Stimulated activated CD4-positive, alpha-beta T cell treated with anti-CD3 and anti-CD28 coated beads, Interleukin-4, amount 100 ng/mL, for 4 hours (primary cell): ENCODE measurements around the gene DHRS3.
"Not testable (repeated sequence)": the region's sequence is repeated elsewhere in the genome, so short reads cannot be mapped to it uniquely, and the experiment has no call there.

ENCODE experiments used
- DNase-seq, 2 experiments: peaks; one replicate each; pipeline ENCODE4 v3.0.0-alpha.2; 2020

DHRS3 gene

DNA sequence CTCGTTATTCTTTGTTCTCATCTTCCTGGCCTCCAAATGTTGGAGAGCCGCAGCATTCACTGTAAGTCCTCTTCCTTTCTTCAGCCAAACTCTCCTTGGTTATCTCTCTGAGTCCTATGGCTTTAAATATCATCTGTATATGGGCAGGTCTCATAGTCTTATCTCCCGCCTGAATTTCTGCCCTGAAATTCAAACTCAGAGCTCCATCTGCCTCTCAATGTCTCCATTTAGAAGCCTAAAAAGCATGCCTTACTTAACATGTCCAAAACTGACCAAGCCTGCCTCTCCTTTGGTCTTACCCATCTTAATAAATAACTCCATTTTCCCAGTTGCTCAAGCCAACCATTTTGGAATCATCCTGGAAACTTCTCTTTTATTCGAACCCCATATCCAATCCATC is 80.7 kb downstream of the DHRS3 start:
- no peak for DNase-seq

DNA sequence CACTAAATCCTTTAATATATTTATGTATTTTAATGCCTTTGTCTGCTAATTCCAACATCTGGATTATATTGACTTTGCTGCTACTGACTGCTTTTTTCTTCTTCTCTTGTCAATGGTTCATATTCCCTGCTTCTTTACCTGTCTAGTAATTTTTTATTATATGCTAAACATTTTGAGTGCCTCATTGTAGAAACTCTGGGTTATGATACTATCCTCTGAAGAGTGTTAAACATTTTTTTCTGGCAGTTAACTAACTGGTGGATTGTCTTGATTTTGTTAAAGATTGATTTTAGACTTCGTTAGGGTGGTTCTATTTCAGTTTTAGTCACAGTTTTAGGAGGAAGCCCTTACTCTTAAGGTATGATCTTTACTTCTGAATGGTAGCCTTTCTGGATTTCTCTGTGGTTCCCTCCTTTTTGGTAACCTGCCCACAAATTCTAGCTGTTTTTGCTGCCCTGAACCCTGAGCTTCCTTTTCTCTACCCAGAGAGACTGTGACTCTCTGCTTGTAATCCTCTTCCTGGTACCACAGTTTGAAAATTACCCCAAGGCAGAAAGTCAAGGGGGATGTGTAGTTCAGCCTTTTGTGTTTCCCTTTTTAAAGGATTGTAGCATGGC is 81.9 kb downstream of the DHRS3 start:
- no peak for DNase-seq

DNA sequence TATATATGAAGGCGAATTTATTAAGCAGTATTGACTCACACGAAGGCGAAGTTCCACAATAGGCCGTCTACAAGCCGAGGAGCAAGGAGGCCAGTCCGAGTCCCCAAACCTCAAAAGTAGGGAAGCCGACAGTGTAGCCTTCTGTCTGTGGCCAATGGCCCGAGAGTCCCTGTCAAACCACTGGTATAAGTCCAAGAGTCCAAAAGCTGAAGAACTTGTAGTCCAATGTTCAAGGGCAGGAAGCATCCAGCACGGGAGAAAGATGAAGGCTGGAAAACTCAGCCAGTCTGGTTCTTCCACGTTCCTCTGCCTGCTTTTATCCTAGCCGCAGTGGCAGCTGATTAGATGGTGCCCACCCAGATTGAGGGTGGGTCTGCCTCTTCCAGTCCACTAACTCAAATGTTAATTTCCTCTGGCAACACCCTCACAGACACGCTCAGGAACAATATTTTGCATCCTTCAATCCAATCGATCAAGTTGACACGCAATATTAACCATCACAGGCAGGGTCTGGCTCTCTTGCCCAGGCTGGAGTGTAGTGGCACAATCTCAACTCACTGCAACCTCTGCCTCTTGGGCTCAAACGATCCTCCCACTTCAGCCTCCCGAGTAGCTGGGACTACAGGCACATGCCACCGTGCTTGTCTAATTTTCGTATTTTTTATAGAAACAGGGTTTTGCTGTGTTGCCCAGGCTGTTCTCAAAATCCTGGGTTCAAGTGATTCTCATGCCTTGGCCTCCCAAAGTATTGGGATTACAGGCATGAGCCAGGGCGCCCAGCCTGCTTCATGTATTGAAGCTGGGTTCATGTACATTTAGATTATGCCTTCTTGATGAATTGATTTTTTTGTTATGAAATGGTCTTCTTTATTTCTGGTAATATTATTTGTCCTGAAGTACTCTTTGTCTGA is 85.3 kb downstream of the DHRS3 start:
- no peak for DNase-seq

DNA sequence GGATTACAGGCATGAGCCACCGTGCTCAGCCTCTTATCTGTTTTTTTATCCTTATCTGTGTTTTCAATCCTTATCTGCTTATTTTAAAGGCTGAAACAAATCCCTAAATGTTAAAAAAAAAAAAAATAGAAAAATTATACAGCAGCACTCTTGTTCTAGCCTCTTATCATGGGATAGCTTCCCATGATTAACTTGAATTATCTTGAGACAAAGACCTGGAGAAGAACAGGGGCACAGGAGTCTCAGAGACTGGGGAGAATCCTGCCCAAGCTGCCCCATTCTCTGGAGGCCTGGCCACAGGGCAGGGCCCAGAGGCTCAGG is 86.9 kb downstream of the DHRS3 start:
- no peak for DNase-seq

DNA sequence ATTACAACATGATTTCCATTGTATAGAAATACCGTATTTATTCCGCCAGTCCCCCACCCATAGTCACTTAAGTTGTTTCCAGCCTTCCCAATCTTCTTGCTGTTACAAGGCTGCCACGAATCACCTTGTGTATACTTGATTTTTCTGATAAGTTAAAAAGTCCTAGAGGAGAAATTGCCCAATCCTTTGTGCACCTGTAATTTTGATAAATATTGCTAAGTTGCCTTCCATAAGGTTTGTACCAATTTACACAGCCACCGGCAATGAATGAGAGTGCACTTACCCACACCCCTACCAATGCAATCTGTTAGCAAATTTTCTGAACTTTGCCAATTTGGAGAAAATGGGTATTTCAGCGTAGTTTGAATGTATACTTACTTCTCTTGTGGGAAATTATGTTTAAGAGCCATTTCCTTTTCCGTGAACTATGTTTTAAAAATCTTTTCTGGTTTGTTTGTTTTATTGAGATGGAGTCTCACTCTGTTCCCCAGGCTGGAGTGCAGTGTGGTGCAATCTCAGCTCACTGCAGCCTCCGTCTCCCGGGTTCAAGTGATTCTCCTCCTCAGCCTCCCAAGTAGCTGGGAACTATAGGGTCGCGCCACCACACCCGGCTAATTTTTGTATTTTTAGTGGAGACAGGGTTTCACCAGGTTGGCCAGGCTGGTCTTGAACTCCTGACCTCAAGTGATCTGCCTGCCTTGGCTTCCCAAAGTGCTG is 87.4 kb downstream of the DHRS3 start:
- no peak for DNase-seq

DNA sequence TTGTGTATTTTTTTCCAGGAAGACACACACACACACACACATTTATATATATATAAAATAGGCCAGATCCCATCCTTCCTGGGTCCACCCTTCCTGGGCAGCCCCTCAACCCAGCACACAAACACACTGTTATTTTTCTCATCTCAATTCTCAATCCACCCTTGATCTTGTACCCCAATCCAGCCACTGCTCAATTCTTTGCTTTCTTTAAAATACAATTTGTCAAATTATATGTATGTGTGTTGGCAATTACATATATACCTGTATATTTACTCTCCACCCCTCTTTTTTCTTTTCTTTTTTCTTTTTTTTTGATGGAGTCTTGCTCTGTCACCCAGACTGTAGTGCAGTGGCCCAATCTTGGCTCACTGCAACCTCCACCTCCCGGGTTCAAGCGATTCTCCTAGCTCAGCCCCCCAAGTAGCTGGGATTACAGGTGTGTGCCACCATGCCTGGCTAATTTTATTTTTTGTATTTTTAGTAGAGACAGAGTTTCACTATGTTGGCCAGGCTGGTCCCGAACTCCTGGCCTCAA is 88.3 kb downstream of the DHRS3 start:
- no peak for DNase-seq

DNA sequence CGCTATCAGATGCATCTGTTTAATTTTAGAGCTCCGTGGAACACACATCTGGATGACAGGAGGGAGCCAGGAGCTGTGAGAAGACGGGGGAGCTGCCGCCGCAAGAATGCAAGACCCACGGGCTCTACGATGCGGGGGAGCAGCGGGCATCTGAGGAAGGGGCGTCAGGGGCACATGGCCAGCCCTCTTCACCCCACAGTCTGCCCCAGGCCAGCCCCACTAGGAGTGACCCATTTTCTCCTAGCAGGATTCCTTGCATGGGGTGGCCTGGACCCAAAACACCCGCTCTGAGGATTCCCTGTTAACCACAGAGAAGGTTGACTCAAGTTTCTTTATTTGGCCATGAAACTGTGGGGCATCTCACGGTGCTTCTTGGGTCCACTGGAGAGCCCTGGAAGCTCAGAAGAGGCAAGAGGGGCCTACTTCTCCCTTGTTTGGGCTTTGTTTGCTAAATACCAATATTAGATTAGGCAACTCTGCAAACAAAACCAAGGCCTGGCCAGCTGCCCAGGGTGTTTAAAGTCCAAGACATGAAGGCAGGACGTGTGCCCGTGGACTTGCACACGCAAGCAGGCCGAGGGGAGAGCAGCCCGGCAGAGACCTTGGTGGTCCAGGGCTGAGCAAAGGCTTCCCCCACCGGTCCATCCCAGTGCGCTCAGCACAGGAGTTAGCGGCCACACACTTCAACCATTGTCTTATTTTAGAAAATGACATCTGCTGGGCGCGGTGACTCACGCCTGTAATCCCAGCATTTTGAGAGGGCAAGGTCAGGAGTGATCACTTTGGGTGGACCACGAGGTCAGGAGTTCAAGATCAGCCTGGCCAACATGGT is 89.8 kb downstream of the DHRS3 start:
- no peak for DNase-seq

DNA sequence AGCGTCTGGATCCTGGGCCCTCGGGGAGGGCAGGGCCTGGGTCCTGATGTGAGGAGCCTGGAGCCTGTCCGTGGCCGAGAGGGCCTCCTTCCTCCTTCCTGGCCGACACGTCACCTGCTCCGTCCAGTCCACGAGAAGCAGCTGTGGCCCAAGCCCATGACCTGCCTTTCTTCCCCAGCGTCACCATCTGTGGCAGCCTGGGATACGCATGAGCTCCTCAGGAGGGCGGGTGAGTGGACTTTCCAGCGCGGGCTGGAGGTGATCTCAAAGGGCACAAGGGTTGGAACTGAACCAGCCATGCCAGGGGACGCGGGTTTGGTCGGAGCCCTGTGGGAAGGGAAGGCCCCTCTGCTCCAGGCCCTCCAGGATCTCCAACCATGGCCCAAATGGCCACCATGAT is 90.4 kb downstream of the DHRS3 start:
- no peak for DNase-seq

DNA sequence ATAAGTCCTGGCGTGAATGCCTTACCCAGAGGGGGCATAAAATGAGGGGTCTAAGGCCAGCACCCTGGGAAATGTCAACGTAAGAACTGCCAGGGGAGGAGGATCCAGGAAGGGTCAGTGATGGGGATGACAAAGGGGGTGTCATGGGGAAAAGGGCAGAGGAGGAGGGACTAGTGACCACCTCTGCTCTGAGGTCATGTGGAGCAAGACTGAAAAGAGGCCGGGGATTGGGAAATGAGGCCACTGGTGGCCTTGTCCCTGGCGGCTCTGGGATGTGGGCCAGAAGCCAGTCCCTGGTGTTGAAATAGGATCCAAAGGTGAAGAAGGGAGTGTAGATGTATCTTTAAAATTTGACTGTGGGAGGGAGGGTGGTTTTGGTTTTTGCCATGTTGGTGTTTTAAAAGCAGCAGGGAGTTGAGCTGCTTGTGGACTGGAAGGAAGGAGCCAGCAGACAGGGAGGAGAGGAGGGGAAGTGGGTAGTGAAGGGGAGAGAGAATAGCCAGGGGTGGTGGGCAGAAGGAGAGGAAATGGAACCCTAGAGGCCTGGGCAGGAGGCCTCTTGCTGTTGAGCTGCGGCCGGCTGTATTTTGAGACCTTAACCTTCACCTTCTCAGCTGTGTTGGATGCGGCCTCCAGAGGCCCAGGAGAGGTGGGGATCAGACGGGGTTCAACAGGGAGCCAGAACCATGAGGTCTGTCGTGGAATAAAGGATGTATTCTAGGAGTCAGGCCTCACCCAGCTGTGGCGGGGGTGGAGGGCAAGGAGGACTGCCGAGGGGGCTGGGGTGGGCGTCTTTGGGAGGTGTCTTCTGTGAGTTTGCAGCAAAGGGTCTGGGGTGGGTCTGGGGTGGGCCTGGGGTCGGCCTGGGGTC is 92.5 kb downstream of the DHRS3 start:
- DNase-seq: no peak

DNA sequence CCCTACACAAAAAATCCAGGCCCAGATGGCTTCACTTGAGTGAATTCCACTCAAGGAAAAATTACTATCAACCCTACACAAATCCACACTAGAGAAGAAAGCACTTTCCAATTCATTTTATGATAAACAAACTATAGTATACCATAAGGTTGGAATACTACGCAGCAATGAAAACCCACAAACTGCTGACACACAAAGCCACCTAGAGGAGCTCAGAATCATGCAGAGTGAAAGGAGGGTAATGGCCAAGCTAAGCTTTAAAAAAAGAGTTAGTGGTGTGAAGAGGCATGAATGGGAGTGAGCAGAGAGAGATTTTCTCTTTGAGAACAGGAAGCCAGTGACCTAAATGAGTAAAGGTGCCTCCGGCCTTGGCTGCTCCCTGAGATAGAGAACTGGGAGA is 93.7 kb downstream of the DHRS3 start:
- no peak for DNase-seq

DNA sequence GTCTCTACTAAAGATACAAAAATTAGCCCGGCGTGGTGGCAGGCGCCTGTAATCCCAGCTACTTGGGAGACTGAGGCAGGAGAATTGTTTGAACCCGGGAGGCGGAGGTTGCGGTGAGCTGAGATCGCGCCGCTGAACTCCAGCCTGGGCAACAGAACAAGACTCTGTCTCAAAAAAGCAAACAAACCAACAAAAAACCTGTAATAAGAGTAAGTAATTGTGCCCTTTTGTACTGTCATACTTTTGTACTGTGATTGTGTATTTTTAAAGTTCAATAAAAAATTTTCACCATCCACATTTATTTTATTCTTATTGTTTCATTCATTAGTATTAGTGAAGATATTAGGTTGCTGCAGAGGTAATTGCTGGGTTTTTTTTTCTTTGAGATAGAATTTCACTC is 95.2 kb downstream of the DHRS3 start:
- not testable (repeated sequence) for DNase-seq

DNA sequence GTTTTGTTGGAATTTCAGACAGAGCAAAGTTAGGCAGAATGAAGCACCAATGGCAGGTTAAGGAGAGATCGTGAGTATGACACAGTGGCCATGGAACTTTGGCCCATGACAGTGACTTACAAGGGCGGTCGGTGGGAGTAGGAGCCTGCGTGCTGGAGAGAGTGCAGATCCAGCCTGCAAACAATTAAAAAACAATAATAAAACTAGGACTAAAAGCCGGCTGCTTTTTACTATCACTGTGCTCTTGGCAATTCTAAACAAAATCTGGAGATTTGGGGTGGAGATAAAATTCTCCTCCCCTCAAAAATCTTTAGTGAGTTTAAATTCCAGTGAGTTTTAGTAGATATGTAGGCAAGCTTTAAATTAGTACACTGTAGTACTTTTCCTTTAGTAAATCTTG is 96.9 kb downstream of the DHRS3 start:
- no peak for DNase-seq

DNA sequence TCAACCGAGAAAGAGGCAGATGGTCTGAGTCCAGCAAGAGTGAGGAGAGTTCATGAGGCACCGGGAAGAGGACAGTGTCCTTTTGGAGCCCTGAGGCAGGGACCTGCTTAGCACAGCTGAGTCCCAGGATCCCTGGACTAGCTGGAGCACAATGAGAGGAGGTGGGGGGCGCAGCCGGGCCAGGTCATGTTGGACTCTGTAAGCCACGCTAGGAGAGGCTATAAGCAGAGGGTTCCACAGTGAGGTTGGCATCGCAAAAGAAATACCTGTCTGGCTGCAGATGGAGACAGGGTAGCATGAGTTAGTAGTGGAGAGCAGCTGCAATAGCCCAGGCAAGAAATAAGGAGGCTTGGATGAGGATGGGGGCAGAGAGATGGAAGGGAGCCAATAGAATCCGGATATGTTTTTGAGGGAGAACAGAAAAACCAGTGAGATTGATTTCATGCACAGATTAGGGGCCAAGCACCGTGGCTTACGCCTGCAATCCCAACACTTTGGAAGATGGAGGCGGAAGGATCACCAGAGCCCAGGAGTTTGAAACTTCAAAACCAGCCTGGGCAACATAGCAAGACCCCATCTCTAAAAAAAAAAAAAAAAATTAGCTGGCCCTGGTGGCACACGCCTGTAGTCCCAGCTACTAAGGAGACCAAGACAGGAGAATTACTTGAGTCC is 98.2 kb downstream of the DHRS3 start:
- no peak for DNase-seq

DNA sequence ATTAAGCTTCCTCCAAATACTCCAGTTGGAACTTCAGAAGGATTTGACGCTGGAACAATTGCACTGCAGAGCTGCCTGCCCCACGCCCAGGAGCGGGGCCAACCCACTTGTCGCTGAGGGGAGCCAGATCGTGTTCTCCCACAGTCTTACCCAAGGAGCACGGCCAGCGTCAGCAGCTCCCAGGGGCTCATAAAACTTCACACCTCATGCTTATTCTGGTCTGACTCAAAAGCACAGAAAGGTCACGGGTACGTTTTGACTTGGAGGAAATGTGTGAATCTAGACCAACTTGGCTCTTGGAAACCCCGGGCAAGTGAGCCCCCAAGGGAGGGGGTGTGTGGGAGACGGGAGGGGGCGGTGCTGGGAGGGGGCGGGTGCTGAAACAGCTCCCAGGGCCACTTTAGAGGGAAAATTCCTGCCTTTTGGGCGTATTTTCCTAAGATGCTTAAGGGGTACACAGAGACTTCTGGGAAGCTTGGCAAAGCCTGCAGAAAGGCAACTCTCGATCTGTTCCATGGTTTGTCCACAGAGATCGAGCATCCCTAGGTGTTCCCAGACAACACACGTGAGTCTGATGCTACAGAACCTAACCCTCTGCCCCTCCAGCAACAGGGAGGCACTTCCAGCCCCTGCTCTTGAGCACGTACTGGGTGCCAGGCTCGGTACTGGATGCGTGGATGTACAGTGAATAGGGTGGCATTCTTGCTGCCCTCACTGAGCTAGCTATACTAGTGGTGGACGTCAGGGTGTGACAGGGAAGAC is 98.9 kb downstream of the DHRS3 start:
- peak; percentile 12 to 24 for DNase-seq
